Natural killer cell (primary cell): ENCODE data around the gene STK32B. TPM values are rescaled to one million over a fixed set of nuclear protein-coding genes. Genes with fewer than 3 reads are reported as not detected.

ENCODE experiments used
- ATAC-seq, 3 donors: fragments of 150-1000 bp in 2 of 3; fragments of 200-7000 bp in 1 of 3; cut with Tn5 transposase; 1 replicate in 1 of 3; 2 replicates in 2 of 3; pipeline ENCODE4 v1.10.0; 2021; ENCODE audit warnings: mild to moderate bottlenecking in 2 of 3, moderate library complexity in 2 of 3
- DNase-seq, 2 donors: peaks; one replicate each; pipeline versions ENCODE4 v3.0.0 to v3.0.0-alpha.2; 2013 to 2021; ENCODE audit warnings: mixed read lengths in 1 of 2
- H3K27ac ChIP-seq: one replicate; pipeline ENCODE4 v1.5.1; 2013; ENCODE audit warnings: mild to moderate bottlenecking, low read length
- H3K27me3 ChIP-seq: one replicate; pipeline ENCODE4 v1.6.1; 2013; ENCODE audit warnings: low read length; ENCODE audit not compliant: control insufficient read depth, insufficient read depth
- H3K36me3 ChIP-seq: one replicate; pipeline ENCODE4 v1.6.1; 2013; ENCODE audit warnings: low read length; ENCODE audit not compliant: control insufficient read depth, insufficient read depth
- H3K4me1 ChIP-seq: one replicate; pipeline ENCODE4 v1.6.1; 2013; ENCODE audit warnings: low read length; ENCODE audit not compliant: control insufficient read depth, insufficient read depth
- H3K4me3 ChIP-seq: one replicate; pipeline ENCODE4 v1.5.1; 2013; ENCODE audit warnings: low read length
- H3K9me3 ChIP-seq: one replicate; pipeline ENCODE4 v1.6.1; 2013; ENCODE audit warnings: low read length; ENCODE audit not compliant: control insufficient read depth, insufficient read depth
- H3K27ac Mint-ChIP-seq, 2 donors: one replicate each; pipeline ENCODE4 v1.8.0; 2022; ENCODE audit warnings: mild to moderate bottlenecking in 2 of 2, mixed read lengths in 2 of 2, moderate library complexity in 1 of 2
- H3K27me3 Mint-ChIP-seq, 2 donors: one replicate each; pipeline ENCODE4 v1.8.0; 2022; ENCODE audit warnings: low read depth in 2 of 2, mixed read lengths in 2 of 2
- H3K36me3 Mint-ChIP-seq: one replicate; pipeline ENCODE4 v1.8.0; 2022; ENCODE audit warnings: mixed read lengths
- H3K4me1 Mint-ChIP-seq, 2 donors: one replicate each; pipeline ENCODE4 v1.8.0; 2022; ENCODE audit warnings: mixed read lengths in 2 of 2
- H3K4me3 Mint-ChIP-seq: one replicate; pipeline ENCODE4 v1.8.0; 2022; ENCODE audit warnings: mild to moderate bottlenecking, moderate library complexity, mixed read lengths
- H3K9me3 Mint-ChIP-seq, 2 donors: one replicate each; pipeline ENCODE4 v1.8.0; 2022; ENCODE audit warnings: mixed read lengths in 2 of 2
- CTCF ChIP-seq: fragments of 200-600 bp; IDR thresholded peaks from one replicate; pipeline ENCODE4 v1.8.0; 2022; ENCODE audit warnings: antibody characterized with exemption
- WGBS: methylation state at CpG from one replicate; pipeline ENCODE4 v1.1.7; 2013; ENCODE audit warnings: missing lambda C conversion rate; ENCODE audit not compliant: insufficient coverage; 5-methylcytosine and 5-hydroxymethylcytosine counted together
- intact Hi-C: fragments of 100-400 bp; cut with micrococcal nuclease; formaldehyde crosslinking; loops from one replicate; pipeline ENCODE4 v1.14.2; 2022
- total RNA-seq, 4 donors: library from RNA; stranded (reverse); fragments of 120-200 nt in 1 of 4; gene quantifications; one replicate each; pipeline versions ENCODE4 v1.2.3 to v1.2.4, GENCODE V29; 2013 to 2022

Gene STK32B
- total RNA-seq, 3 donors from 2014 or later (not counting 1 experiment from before 2014, with no cell fraction given), result 0.32 to 0.33 TPM; not detected in 1

- Mint-ChIP-seq H3K9me3 (no peaks in the 10 kb centered on the region), H3K4me3 (no peak overlapping the region), H3K27me3 (peaks cover 2 to 16% of the 10 kb centered on the region in 2 donors), H3K27ac (no peak overlapping the region), H3K36me3 (no peaks in the 10 kb centered on the region), H3K4me1 (no peaks in the 10 kb centered on the region)
- 60% methylated on average over 6 of the region's 6 CpGs for WGBS
- no peak for TF ChIP-seq CTCF
- Histone ChIP-seq H3K9me3 (no peaks in the 10 kb centered on the region), H3K4me3 (no peak overlapping the region), H3K27ac (no peak overlapping the region), H3K27me3 (no peaks in the 10 kb centered on the region), H3K36me3 (no peaks in the 10 kb centered on the region), H3K4me1 (no peaks in the 10 kb centered on the region)
- intact Hi-C loops, result no loop called here
- DNase-seq, result no peak
- no peak for ATAC-seq
Observed at GRCh38 chr4:5162909-5163508, 111.7 kb downstream of the STK32B start.

GRCh38 chr4:5164221-5164912 is 113.1 kb downstream of the STK32B start:
- no peak overlapping the region for H3K4me3 ChIP-seq
- no peaks in the 10 kb centered on the region for H3K27me3 ChIP-seq
- WGBS, result 92% methylated on average over 10 of the region's 10 CpGs
- no peak for TF ChIP-seq CTCF
- Mint-ChIP-seq H3K4me1 (no peaks in the 10 kb centered on the region), H3K9me3 (no peaks in the 10 kb centered on the region), H3K27ac (no peak overlapping the region), H3K36me3 (no peaks in the 10 kb centered on the region), H3K27me3 (peaks cover 2 to 6% of the 10 kb centered on the region in 2 donors), H3K4me3 (no peak overlapping the region)
- H3K36me3 ChIP-seq, result no peaks in the 10 kb centered on the region
- H3K9me3 ChIP-seq, result no peaks in the 10 kb centered on the region
- no peak for DNase-seq
- no peak overlapping the region for H3K27ac ChIP-seq
- no peak for ATAC-seq
- no peaks in the 10 kb centered on the region for H3K4me1 ChIP-seq
- intact Hi-C loops, result no loop called here

GRCh38 chr4:5165420-5166369 is 114.4 kb downstream of the STK32B start:
- peaks cover 2 to 6% of the 10 kb centered on the region in 2 donors for H3K27me3 Mint-ChIP-seq
- H3K4me3 Mint-ChIP-seq, result no peak overlapping the region
- H3K36me3 Mint-ChIP-seq, result no peaks in the 10 kb centered on the region
- H3K9me3 Mint-ChIP-seq, result no peaks in the 10 kb centered on the region
- Histone ChIP-seq H3K9me3 (no peaks in the 10 kb centered on the region), H3K4me3 (no peak overlapping the region), H3K27ac (no peak overlapping the region), H3K36me3 (no peaks in the 10 kb centered on the region), H3K27me3 (no peaks in the 10 kb centered on the region), H3K4me1 (no peaks in the 10 kb centered on the region)
- ATAC-seq, result no peak
- DNase-seq, result no peak
- no peak for TF ChIP-seq CTCF
- no peaks in the 10 kb centered on the region for H3K4me1 Mint-ChIP-seq
- intact Hi-C loops, result no loop called here
- H3K27ac Mint-ChIP-seq, result no peak overlapping the region
- 87% methylated on average over 29 of the region's 29 CpGs for WGBS
